GM18502 (cell line): ENCODE results near the gene ALKBH5.
"Not testable (repeated sequence)": the region's sequence is repeated elsewhere in the genome, so short reads cannot be mapped to it uniquely, and the experiment has no call there.

Experiments
- ATAC-seq: cut with Tn5 transposase; IDR thresholded peaks from one replicate; pipeline ENCODE4 v1.9.1; 2021; ENCODE audit warnings: mild to moderate bottlenecking; ENCODE audit not compliant: unreplicated experiment, poor library complexity

The ALKBH5 gene

DNA sequence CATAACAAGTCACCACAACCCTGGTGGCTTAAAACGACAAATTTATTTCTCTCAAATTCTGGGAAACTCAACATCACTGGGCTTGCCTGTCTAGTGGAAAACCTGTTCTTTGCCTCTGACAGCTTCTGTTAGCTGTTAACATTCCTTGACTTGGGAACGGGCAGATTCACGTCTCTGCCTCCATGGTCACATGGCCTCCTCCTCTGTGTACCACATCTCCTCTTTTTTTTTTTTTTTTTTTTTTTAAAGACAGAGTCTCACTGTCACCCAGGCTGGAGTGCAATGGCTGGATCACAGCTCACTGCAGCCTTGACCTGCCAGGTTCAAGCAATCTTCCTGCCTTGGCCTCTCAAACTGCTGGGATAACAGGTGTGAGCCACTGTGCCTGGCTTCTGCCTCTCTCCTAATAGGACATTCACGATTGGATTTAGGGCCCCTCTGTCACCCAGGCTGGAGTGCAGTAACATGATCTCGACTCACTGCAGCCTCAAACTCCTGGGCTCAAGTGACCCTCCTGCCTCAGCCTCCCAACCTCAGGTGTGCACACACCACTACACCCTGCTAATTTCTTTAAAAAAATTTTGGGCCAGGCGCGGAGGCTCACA is 30.1 kb downstream of the ALKBH5 start:
- ATAC-seq = no peak

GRCh38 chr17:18216906-18217305 is 33.3 kb downstream of the ALKBH5 start:
- ATAC-seq = not testable (repeated sequence)

DNA sequence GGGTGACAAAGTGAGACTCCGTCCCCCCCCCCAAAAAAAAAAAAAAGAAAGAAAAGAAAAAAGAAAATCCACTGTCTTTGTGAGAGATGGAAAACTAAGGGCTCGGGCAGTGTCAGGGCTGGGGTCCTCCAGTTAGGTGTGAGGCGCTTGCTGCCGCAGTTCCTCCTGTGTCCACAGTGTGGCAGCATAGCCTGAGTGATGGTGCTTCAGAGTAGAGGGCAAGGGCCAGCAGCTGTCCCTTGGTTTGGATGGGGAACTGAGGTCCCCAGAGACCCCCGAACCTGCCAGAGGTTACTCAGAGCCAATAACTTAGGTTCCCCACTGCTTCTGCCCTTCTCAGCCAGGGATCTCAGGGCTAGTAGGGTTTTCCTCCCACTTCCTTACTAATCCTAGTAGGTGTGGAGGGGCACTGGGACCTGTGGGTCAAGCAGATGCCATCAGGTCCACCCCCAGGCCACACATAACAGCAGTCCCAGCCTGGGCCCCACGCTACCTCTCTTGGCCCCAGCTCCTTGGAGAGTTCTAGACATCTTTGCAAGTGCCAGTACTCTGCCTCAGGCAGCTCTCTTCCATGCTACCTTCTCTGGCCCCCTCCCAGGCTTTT is 33.9 kb downstream of the ALKBH5 start:
- ATAC-seq = peak; percentile 44

GRCh38 chr17:18218756-18219415 is 35.3 kb downstream of the ALKBH5 start:
- no peak for ATAC-seq

DNA sequence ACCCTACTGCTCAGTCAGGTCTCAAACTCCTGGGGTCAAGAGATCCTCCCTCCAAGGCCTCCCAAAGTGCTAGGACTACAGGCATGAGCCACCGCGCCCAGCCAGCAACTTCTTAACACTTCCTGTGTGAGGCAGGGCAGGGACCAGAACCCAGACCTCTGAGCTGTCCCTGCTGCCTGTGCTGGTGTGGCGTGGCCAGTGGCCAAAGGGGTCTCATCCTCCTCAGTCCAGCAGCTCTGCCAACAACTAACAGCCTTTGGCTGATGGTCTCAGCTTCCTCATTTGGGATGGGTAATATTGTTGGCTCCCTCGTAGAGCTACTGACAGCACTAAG is 40.4 kb downstream of the ALKBH5 start:
- no peak for ATAC-seq

- ATAC-seq = no peak
These were observed 40.9 kb downstream of the ALKBH5 start for GRCh38 chr17:18224387-18225120.

DNA sequence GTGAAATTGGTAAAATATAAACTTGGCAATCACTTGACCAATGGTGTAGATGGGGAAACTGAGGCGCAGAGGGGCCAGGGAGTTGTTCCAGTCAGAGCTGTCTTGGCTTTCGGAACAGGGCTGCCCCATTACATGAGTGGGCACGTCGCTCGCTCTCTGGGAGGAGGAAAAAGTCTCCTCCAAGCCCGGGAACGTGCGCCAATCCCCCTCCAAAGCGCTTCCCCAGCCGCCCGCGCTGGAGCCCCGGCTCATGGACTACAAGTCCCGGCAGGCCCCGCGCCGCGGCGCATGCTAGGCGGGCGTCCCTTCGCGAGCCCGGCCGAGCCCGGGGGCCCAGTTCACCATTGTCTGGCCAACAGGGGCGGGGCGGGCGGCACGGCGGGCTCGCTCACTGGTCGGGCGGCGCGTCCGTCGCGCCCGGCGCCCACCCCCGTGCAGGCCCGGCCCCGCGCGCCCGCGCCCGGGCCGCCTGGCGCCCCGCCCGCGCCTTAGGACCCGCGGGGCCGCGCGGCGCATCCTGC is 41.6 kb downstream of the ALKBH5 start, which contains the start of gene LLGL1:
TSS of gene LLGL1 (plus strand) at position 515 of the 521 bp plus-strand sequence. CDS start 48 bp downstream, outside the sequence.
- ATAC-seq = peak; percentile 92

- peak; percentile 35 for ATAC-seq
These were observed 42.1 kb downstream of the ALKBH5 start for GRCh38 chr17:18225642-18226283.

DNA sequence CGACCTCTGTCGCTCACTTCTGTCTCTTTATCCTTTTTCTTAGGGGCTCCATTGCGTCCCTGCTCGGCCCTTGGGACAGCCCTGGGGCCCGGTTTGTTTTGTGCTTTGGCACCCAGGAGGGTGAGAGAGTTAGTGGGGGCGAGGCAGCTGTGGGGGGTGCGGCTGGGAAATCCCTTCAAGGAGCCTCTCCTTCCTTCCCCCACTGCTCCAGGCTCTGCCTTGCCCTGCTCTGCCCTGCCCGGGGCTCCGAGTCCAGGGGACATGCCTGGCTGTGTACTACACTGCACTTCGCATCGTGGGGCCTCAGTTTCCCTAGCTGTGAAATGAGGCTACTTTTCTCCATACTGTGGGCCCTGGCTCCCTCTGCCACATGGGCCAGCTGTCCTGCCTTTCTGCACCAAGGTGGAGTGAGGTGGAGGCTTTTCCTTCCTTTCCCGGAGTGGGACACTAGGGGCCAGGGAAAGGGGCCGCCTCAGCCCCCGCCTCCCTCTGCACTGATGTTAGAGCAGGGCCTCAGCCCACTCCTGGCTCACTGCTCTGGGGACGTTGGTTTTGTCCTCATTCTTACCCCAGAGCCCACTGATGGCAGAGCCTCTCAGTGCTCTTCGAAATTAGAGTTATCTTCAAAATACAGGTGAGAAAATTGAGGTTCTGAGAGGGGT is 42.8 kb downstream of the ALKBH5 start:
- no peak for ATAC-seq

GRCh38 chr17:18227635-18228034 is 44.0 kb downstream of the ALKBH5 start:
- ATAC-seq = no peak

GRCh38 chr17:18228176-18228682 is 44.6 kb downstream of the ALKBH5 start:
- no peak for ATAC-seq

GRCh38 chr17:18229254-18229653 is 45.6 kb downstream of the ALKBH5 start:
- ATAC-seq = no peak

DNA sequence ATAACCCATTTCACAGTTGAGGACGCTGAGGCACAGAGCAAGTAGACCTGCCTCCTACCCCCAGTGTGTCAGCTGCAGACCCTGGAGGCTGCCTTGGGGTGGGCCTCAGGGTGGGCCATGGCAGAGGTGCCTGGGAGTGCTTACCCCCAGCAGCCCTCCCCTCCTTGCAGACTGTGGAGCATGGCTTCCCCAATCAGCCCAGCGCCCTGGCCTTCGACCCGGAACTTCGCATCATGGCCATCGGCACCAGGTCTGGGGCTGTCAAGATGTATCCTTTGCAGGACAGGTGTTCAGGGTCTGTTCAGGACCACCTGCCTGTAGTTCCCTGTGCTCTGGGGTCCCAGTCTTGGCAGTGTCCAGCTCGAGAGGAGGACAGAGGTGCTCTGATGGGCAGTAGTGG is 46.1 kb downstream of the ALKBH5 start:
- no peak for ATAC-seq

- no peak for ATAC-seq
These were observed 46.9 kb downstream of the ALKBH5 start for GRCh38 chr17:18230288-18231141.

GRCh38 chr17:18231164-18231563 is 47.5 kb downstream of the ALKBH5 start:
- no peak for ATAC-seq

DNA sequence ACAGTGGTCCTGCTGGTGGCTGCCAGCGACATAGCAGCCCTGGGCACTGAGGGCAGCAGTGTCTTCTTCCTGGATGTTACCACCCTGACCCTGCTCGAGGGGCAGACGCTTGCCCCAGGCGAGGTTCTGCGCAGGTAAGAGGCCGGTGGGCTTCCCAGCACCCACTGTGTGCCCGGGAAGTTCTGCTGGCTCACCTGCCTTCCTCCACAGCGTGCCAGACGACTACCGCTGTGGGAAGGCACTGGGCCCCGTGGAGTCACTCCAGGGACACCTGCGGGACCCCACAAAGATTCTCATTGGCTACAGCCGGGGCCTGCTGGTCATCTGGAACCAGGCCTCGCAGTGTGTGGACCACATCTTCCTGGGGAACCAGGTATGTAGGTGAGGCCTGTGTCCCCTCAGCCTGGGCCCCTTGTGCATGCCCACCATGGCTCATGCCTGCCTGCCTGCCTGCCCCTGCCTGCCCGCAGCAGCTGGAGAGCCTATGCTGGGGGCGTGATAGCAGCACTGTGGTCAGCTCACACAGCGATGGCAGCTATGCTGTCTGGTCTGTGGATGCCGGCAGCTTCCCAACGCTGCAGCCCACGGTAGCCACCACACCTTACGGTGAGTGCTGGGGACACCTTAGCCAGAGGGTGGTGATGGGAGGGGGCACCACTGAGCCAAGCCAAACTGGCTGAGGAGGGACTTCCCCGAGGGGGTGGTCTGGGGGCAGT is 50.3 kb downstream of the ALKBH5 start:
- ATAC-seq = no peak

- ATAC-seq = no peak
These were observed 51.3 kb downstream of the ALKBH5 start for GRCh38 chr17:18234853-18235380.

DNA sequence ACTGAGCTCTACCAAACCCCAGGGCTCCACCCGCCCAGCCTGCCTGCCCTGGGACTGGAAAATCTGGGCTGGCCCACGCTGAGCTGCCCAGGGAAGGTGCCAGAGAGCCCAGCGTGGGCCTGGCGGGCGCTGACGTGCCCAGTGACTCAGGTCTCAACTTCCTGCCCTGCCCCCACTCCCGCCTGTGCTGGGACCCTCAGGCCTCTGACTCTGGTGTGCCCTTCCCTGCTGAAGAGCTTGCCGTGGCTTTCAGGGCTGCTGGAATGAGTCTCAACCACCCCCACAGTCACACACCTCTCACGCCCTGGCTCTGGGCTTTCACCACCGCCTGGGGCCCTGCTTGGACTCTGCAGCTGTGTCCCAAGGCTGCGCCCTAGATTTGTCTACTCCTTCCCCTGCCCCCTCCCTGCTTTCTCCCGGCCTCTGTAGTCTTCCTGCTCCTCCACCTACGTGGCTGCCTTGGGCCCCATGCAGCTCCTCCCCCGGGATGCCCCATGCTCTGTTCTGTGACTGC is 52.2 kb downstream of the ALKBH5 start:
- ATAC-seq = no peak
